Subcutaneous abdominal adipose tissue (tissue), 5 donors: ENCODE measurements around the gene BRIP1.
"Not testable (repeated sequence)": the region's sequence is repeated elsewhere in the genome, so short reads cannot be mapped to it uniquely, and the experiment has no call there.

Source experiments
- H3K27ac ChIP-seq: one replicate; pipeline ENCODE4 v1.7.0; 2013; ENCODE audit warnings: low read depth, mild to moderate bottlenecking, inconsistent platforms, low read length, moderate library complexity
- H3K27me3 ChIP-seq, 5 donors: one replicate each; pipeline ENCODE4 v1.7.0; 2013; ENCODE audit warnings: low read length in 5 of 5, inconsistent platforms in 1 of 5; ENCODE audit not compliant: control insufficient read depth in 5 of 5, insufficient read depth in 4 of 5
- H3K36me3 ChIP-seq, 5 donors: one replicate each; pipeline ENCODE4 v1.7.0; 2013; ENCODE audit warnings: low read length in 5 of 5; ENCODE audit not compliant: control insufficient read depth in 5 of 5, insufficient read depth in 5 of 5
- H3K4me1 ChIP-seq, 5 donors: one replicate each; pipeline ENCODE4 v1.7.0; 2013; ENCODE audit warnings: low read length in 5 of 5, mild to moderate bottlenecking in 3 of 5, moderate library complexity in 1 of 5; ENCODE audit not compliant: control insufficient read depth in 5 of 5, insufficient read depth in 5 of 5
- H3K4me3 ChIP-seq, 5 donors: one replicate each; pipeline ENCODE4 v1.7.0; 2013; ENCODE audit warnings: low read length in 5 of 5, low read depth in 1 of 5
- H3K9ac ChIP-seq, 5 donors: one replicate each; pipeline ENCODE4 v1.7.0; 2013; ENCODE audit warnings: low read length in 5 of 5, mild to moderate bottlenecking in 4 of 5, moderate library complexity in 3 of 5
- H3K9me3 ChIP-seq, 5 donors: one replicate each; pipeline ENCODE4 v1.7.0; 2013; ENCODE audit warnings: low read length in 5 of 5; ENCODE audit not compliant: control insufficient read depth in 5 of 5
- donor health status: healthy.
- donor health status: healthy.
- donor health status: healthy.
- donor health status: healthy.
- donor health status: healthy.

The BRIP1 gene

DNA sequence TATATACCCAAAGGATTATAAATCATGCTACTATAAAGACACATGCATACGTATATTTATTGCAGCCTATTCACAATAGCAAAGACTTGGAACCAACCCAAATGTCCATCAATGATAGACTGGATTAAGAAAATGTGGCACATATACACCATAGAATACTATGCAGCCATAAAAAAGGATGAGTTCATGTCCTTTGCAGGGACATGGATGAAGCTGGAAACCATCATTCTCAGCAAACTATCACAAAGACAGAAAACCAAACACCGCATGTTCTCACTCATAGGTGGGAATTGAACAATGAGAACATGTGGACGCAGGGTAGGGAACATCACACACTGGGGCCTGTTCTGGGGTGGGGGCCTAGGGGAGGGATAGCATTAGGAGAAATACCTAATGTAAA, 89.2 kb downstream of the BRIP1 start:
- H3K27me3 ChIP-seq, H3K27ac ChIP-seq, H3K4me3 ChIP-seq, H3K4me1 ChIP-seq, H3K9ac ChIP-seq, H3K36me3 ChIP-seq: not testable (repeated sequence)
- H3K9me3 ChIP-seq = peaks cover 0 to 15% (median 7%) of the 10 kb centered on the region in 5 donors

DNA sequence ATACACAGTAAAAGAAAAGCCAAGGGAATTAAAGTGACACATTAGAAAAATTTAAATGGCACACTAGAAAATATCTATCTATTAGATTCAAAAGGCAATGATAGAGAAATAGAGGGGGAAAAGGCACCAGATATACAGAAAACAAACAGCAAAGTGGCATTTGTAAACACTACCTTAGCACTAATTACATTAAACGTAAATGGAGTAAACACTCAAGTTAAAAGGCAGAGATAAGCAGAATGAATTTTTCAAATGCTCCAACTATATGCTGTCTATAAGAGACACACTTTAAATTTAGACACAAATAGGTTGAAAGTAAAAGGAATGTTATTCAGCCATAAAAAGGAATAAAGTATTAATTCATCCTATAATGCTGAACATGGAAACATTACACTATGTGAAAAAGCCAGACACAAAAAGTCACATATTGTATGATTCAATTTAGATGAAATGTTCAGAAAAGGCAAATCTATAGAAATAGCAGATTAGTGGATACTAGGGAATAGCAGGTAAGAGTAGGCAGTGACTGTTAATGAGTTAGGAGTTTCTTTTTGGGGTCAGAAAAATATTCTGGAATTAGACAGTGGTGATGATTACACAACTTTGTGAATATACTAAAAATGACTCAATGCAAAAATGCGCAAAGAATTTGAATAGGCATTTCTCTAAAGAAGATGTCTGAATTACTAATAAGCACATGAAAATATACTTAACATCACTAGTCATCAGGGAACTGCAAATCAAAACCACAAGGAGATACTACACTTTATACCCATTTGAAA, 92.4 kb downstream of the BRIP1 start:
- no peak overlapping the region for H3K9ac ChIP-seq
- no peak overlapping the region for H3K4me3 ChIP-seq
- H3K9me3 ChIP-seq = peaks cover 0 to 15% (median 7%) of the 10 kb centered on the region in 5 donors
- no peak overlapping the region for H3K27ac ChIP-seq
- no peaks in the 10 kb centered on the region for H3K36me3 ChIP-seq
- no peaks in the 10 kb centered on the region for H3K4me1 ChIP-seq
- no peaks in the 10 kb centered on the region for H3K27me3 ChIP-seq

DNA sequence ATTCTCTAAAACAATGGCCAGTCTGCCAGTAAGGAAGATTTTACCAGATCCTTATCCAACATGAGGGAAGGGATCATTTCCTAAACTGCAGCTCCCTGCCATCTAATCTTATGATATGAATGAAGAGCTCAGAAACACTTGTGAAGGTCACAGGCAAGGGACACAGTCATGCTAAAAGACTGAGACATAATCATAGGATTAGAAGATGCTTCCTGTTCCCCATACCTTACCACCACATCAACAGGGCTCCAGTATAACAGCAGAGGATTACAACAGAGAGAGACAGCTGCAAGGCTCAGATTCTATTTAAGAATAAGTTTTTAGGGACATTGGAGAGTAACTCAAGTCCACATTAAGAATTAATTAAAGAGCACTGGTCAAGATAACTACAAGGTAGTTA, 93.3 kb downstream of the BRIP1 start:
- H3K27me3 ChIP-seq = no peaks in the 10 kb centered on the region
- H3K9ac ChIP-seq = no peak overlapping the region
- no peak overlapping the region for H3K27ac ChIP-seq
- peaks cover 0 to 15% (median 7%) of the 10 kb centered on the region in 5 donors for H3K9me3 ChIP-seq
- H3K4me3 ChIP-seq = no peak overlapping the region
- no peaks in the 10 kb centered on the region for H3K4me1 ChIP-seq
- no peaks in the 10 kb centered on the region for H3K36me3 ChIP-seq

DNA sequence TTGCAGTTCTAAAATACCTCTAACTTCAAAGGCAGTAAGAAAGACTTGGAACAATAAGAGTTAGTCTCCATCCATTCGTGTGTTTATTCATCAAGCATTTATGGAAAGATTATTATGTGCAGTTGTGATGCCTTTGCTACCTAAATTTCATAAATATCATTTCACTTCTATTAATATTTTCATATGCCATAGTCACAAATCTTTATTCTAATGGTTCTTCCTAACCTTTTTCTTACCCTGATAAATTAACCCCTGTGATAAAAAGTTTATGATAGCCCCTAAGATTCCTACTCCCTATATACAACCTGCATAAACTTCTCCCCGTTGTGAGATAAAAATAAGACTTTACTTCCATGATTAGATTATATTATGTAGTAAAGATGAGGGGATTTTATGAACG, 94.9 kb downstream of the BRIP1 start:
- Histone ChIP-seq H3K9me3 (peaks cover 0 to 15% (median 7%) of the 10 kb centered on the region in 5 donors), H3K4me1 (no peaks in the 10 kb centered on the region), H3K27ac (no peak overlapping the region), H3K27me3 (no peaks in the 10 kb centered on the region), H3K9ac (no peak overlapping the region), H3K4me3 (no peak overlapping the region), H3K36me3 (no peaks in the 10 kb centered on the region)

DNA sequence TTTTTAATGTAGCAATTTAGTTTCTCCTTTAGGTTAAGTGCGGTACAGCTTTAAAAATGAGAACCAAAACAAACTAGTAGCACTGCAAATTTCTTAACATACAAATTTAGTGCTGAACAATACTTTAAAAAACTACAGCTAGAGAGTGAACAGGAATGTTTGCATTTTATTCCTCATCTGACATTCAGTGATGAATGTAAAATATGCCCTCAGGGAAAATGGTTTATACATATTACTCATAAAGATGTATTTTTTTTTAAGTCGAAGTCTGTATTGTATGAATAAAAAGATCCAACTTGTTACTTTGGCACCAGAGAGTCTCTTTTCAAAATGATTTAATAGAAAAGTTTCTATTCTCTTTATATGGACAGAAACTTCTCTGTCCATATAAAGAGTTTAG, 96.8 kb downstream of the BRIP1 start:
- Histone ChIP-seq H3K9me3 (peaks cover 0 to 19% (median 14%) of the 10 kb centered on the region in 5 donors), H3K27me3 (no peaks in the 10 kb centered on the region), H3K36me3 (no peaks in the 10 kb centered on the region), H3K9ac (no peak overlapping the region), H3K27ac (no peak overlapping the region), H3K4me1 (no peaks in the 10 kb centered on the region), H3K4me3 (no peak overlapping the region)

DNA sequence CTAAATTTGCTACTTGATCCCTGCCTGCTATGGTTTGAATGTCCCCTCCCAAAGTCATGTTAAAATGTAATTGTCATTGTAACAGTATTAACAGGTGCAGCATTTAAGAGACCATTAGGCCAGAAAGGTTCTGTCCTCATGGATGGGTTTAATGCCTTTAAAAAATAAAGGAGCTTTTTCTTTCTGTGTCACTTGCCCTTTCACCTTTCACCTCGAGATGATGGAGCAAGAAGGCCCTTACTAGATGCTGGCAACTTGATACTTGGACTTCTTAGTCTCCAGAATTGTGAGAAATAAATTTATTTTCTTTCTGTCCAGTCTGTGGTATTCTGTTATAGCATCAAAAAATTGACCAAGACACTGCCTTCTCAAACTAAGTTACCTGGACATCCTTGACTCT, 98.5 kb downstream of the BRIP1 start:
- Histone ChIP-seq H3K4me3 (no peak overlapping the region), H3K9ac (no peak overlapping the region), H3K27me3 (no peaks in the 10 kb centered on the region), H3K9me3 (peaks cover 0 to 8% (median 5%) of the 10 kb centered on the region in 5 donors), H3K27ac (no peak overlapping the region), H3K36me3 (no peaks in the 10 kb centered on the region), H3K4me1 (no peaks in the 10 kb centered on the region)

DNA sequence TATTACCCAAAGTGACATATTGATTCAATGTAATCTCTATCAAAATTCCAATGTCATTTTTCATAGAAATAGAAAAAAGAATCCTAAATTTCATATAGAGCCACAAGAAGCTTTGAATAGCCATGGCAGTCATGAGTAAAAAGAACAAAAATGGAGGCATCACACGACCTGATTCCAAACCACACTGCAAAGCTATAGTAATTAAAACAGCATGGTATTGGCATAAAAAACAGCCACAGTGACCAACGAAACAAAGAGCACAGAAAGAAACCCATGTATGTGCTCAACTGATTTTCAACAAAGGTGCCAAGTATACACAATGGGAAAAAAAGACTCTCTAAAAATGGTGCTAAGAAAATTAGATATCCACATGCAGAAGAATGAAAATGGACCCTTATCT, 101.5 kb downstream of the BRIP1 start:
- H3K4me3 ChIP-seq = no peak overlapping the region
- no peak overlapping the region for H3K27ac ChIP-seq
- peaks cover 0 to 12% (median 4%) of the 10 kb centered on the region in 5 donors for H3K9me3 ChIP-seq
- no peaks in the 10 kb centered on the region for H3K36me3 ChIP-seq
- H3K4me1 ChIP-seq = no peaks in the 10 kb centered on the region
- no peaks in the 10 kb centered on the region for H3K27me3 ChIP-seq
- H3K9ac ChIP-seq = no peak overlapping the region

DNA sequence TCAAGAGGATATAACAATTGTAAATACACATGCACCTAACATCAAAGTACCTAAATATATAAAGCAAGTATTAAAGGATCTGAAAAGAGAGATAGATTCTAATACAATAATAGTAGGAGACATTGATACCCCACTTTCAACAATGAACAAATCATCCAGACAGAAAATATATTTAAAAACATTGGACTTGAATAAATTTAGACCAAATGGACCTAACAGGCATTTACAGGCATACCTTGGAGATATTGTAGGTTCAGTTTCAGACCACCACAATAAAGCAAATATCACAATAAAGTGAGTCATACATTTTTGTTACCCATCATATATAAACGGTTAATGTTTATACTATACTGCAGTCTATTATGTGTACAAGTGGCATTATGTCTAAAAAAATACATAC, 104.0 kb downstream of the BRIP1 start:
- H3K27me3 ChIP-seq = no peaks in the 10 kb centered on the region
- no peak overlapping the region for H3K9ac ChIP-seq
- H3K9me3 ChIP-seq = peaks cover 0 to 12% (median 6%) of the 10 kb centered on the region in 5 donors
- H3K36me3 ChIP-seq = no peaks in the 10 kb centered on the region
- H3K27ac ChIP-seq = no peak overlapping the region
- H3K4me3 ChIP-seq = no peak overlapping the region
- H3K4me1 ChIP-seq = no peaks in the 10 kb centered on the region

DNA sequence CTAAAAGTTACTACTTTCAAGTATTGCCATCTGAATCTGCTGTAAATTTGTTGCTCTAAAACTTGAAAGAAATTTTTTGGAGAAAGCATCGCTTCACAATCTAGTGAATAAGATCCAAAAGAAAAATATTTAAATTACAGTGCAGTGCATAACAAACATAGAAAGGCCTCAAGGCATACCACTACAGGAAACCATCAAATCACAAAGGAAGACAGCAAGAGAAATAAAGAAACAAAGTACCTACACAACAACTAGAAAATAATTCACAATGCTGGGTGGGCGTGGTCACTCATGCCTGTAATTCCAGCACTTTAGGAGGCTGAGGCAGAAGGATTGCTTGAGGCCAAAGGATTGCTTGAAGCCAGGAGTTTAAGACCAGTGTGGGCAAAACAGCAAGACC, 104.9 kb downstream of the BRIP1 start:
- no peaks in the 10 kb centered on the region for H3K36me3 ChIP-seq
- no peaks in the 10 kb centered on the region for H3K27me3 ChIP-seq
- no peak overlapping the region for H3K4me3 ChIP-seq
- no peaks in the 10 kb centered on the region for H3K4me1 ChIP-seq
- no peak overlapping the region for H3K9ac ChIP-seq
- H3K9me3 ChIP-seq = peaks cover 0 to 12% (median 7%) of the 10 kb centered on the region in 5 donors
- H3K27ac ChIP-seq = no peak overlapping the region

DNA sequence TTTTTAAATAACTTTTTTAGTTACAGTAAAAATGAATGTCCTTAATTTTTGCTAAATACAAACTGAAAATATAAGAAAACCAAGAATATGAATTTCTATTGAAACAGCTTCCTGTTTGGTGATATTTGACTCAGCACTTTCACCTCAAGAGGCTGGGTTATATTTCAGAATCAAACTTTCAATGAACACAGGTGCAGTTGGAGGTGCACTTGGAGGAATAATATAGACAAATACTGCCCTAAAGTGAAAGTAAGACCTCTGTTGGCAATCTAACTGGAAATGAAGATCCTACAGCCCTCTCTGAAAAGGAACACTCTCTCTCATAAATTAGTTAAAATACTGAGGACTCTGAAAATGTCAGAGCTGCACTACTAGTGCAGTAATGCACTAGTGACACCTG, 106.2 kb downstream of the BRIP1 start:
- Histone ChIP-seq H3K9ac (no peak overlapping the region), H3K4me1 (no peaks in the 10 kb centered on the region), H3K27ac (no peak overlapping the region), H3K36me3 (no peaks in the 10 kb centered on the region), H3K9me3 (peaks cover 0 to 12% (median 7%) of the 10 kb centered on the region in 5 donors), H3K27me3 (no peaks in the 10 kb centered on the region), H3K4me3 (no peak overlapping the region)
